LNCAP (cell line): ENCODE measurements around the gene JHY.

Source experiments
- CTCF ChIP-seq: fragments of 450-650 bp; IDR thresholded peaks from 2 replicates; pipeline ENCODE4 v1.5.1; 2017; ENCODE audit warnings: mild to moderate bottlenecking

The JHY gene

GRCh38 chr11:123006860-123007542 is 124.4 kb downstream of the JHY start:
- TF ChIP-seq CTCF = no peak
